Measurements from ENCODE around the gene TSEN54. TPM values are rescaled to one million over a fixed set of nuclear protein-coding genes. Genes with fewer than 3 reads are reported as not detected.
A peak's percentile ranks its signal among the peaks of the same experiment; 100 is the strongest.

TSEN54 gene
- total RNA-seq, 4 donors from 2014 or later = 15.4 to 31.2 (median 17.8) TPM

GRCh38 chr17:75498039-75498725 is 18.1 kb upstream of the TSEN54 start:
- Histone ChIP-seq H3K4me3 (no peak overlapping the region), H3K36me3 (peaks cover 0 to 76% of the 10 kb centered on the region in 2 donors), H3K9me3 (no peaks in the 10 kb centered on the region), H3K4me1 (peaks cover 4 to 9% of the 10 kb centered on the region in 2 donors), H3K27me3 (no peaks in the 10 kb centered on the region), H3K27ac (peak overlapping the region in 3 of 4 donors; percentile 18 to 67 (median 19))
- no peak for TF ChIP-seq CTCF (IDR thresholded peaks at IDR 0.05 in 4 of 5, conservative IDR thresholded peaks at IDR 0.05 in 1 of 5)
- no peak for TF ChIP-seq POLR2A (IDR thresholded peaks at IDR 0.05)
- intact Hi-C loops (cut with DNase I; ENCODE audit: low total_unique reads) (no loop called here), in situ Hi-C loops (cut with MboI; ENCODE audit: low sequenced_read_pairs in 4 of 4) (loop anchor here in 1 of 4 donors (10.0 kb wide), 1 partner anchor 63 kb away; no protein-coding TSS in a partner anchor)
- no peak for DNase-seq
- ATAC-seq = no peak

GRCh38 chr17:75498726-75499213 is 17.6 kb upstream of the TSEN54 start:
- intact Hi-C loops (cut with DNase I; ENCODE audit: low total_unique reads) = no loop called here
- no peaks in the 10 kb centered on the region for H3K9me3 ChIP-seq
- in situ Hi-C loops (cut with MboI; ENCODE audit: low sequenced_read_pairs in 4 of 4) = loop anchor here in 1 of 4 donors (10.0 kb wide), 1 partner anchor 64 kb away; no protein-coding TSS in a partner anchor
- TF ChIP-seq POLR2A (IDR thresholded peaks at IDR 0.05) (no peak), CTCF (IDR thresholded peaks at IDR 0.05 in 4 of 5, conservative IDR thresholded peaks at IDR 0.05 in 1 of 5) (peak in 1 of 5 experiments; percentile 18)
- H3K27me3 ChIP-seq = no peaks in the 10 kb centered on the region
- H3K36me3 ChIP-seq = peaks cover 0 to 75% of the 10 kb centered on the region in 2 donors
- H3K27ac ChIP-seq = peak overlapping the region; percentile 18 to 67 (median 30)
- H3K4me1 ChIP-seq = peaks cover 4 to 9% of the 10 kb centered on the region in 2 donors
- peak in 1 of 2 donors; percentile 54 for ATAC-seq
- DNase-seq = peak in 1 of 2 donors; percentile 58
- no peak overlapping the region for H3K4me3 ChIP-seq

- TF ChIP-seq POLR2A (IDR thresholded peaks at IDR 0.05) (no peak), CTCF (IDR thresholded peaks at IDR 0.05 in 4 of 5, conservative IDR thresholded peaks at IDR 0.05 in 1 of 5) (no peak)
- in situ Hi-C loops (cut with MboI; ENCODE audit: low sequenced_read_pairs in 4 of 4) = loop anchor here in 1 of 4 donors (10.0 kb wide), 1 partner anchor 65 kb away; no protein-coding TSS in a partner anchor
- no peaks in the 10 kb centered on the region for H3K9me3 ChIP-seq
- H3K4me3 ChIP-seq = no peak overlapping the region
- ATAC-seq = no peak
- H3K27ac ChIP-seq = peak overlapping the region; percentile 18 to 67 (median 30)
- peaks cover 4 to 9% of the 10 kb centered on the region in 2 donors for H3K4me1 ChIP-seq
- no peaks in the 10 kb centered on the region for H3K27me3 ChIP-seq
- DNase-seq = no peak
- intact Hi-C loops (cut with DNase I; ENCODE audit: low total_unique reads) = no loop called here
- peaks cover 0 to 68% of the 10 kb centered on the region in 2 donors for H3K36me3 ChIP-seq
These were observed 16.9 kb upstream of the TSEN54 start for GRCh38 chr17:75499313-75500022.

GRCh38 chr17:75500419-75501216 is 15.7 kb upstream of the TSEN54 start:
- DNase-seq (no peak), ATAC-seq (no peak)
- Histone ChIP-seq H3K4me1 (peaks cover 4 to 9% of the 10 kb centered on the region in 2 donors), H3K27me3 (no peaks in the 10 kb centered on the region), H3K27ac (peak overlapping the region in 3 of 4 donors; percentile 9 to 63 (median 10)), H3K4me3 (no peak overlapping the region), H3K9me3 (no peaks in the 10 kb centered on the region), H3K36me3 (peaks cover 0 to 64% of the 10 kb centered on the region in 2 donors)
- in situ Hi-C loops (cut with MboI; ENCODE audit: low sequenced_read_pairs in 4 of 4) (no loop called here), intact Hi-C loops (cut with DNase I; ENCODE audit: low total_unique reads) (no loop called here)
- no peak for TF ChIP-seq CTCF (IDR thresholded peaks at IDR 0.05 in 4 of 5, conservative IDR thresholded peaks at IDR 0.05 in 1 of 5)
- TF ChIP-seq POLR2A (IDR thresholded peaks at IDR 0.05) = no peak

Measured in gastrocnemius medialis (tissue), 4 donors.